ENCODE data around the gene PSME3IP1.

GRCh38 chr16:57157533-57157932 lies 28.3 kb downstream of the PSME3IP1 start:
- TF ChIP-seq, protein P1, sequence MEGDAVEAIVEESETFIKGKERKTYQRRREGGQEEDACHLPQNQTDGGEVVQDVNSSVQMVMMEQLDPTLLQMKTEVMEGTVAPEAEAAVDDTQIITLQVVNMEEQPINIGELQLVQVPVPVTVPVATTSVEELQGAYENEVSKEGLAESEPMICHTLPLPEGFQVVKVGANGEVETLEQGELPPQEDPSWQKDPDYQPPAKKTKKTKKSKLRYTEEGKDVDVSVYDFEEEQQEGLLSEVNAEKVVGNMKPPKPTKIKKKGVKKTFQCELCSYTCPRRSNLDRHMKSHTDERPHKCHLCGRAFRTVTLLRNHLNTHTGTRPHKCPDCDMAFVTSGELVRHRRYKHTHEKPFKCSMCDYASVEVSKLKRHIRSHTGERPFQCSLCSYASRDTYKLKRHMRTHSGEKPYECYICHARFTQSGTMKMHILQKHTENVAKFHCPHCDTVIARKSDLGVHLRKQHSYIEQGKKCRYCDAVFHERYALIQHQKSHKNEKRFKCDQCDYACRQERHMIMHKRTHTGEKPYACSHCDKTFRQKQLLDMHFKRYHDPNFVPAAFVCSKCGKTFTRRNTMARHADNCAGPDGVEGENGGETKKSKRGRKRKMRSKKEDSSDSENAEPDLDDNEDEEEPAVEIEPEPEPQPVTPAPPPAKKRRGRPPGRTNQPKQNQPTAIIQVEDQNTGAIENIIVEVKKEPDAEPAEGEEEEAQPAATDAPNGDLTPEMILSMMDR (conservative IDR thresholded peaks at IDR 0.05), result no peak
- TF ChIP-seq ZFX (IDR thresholded peaks at IDR 0.05), result no peak
